Measurements from ENCODE around the gene PRM3.

Gene PRM3

GRCh38 chr16:11280616-11281522, 7.4 kb upstream of the PRM3 start, which contains the start of gene PRM1:
PRM1 (minus strand) TSS chr16:11281330; CDS start chr16:11281238, 92 bp downstream.
- DNase-seq (ENCODE audit: low spot score): no peak

GRCh38 chr16:11278681-11279628, 5.5 kb upstream of the PRM3 start:
- DNase-seq (ENCODE audit: low spot score): no peak

- DNase-seq (ENCODE audit: low spot score): no peak
Observed at GRCh38 chr16:11277607-11278337, 4.3 kb upstream of the PRM3 start.

GRCh38 chr16:11276896-11277593, 3.6 kb upstream of the PRM3 start:
- no peak for DNase-seq (ENCODE audit: low spot score)

- DNase-seq (ENCODE audit: low spot score): no peak
Observed at GRCh38 chr16:11276143-11276895, 2.9 kb upstream of the PRM3 start, which contains the start of gene PRM2. PRM2 (minus strand) TSS chr16:11276480; CDS start chr16:11276370, 110 bp downstream.

- no peak for DNase-seq (ENCODE audit: low spot score)
Observed at GRCh38 chr16:11274964-11275363, 1.5 kb upstream of the PRM3 start.

GRCh38 chr16:11273721-11274324, 394 bp upstream of the PRM3 start:
- DNase-seq (ENCODE audit: low spot score): no peak

GRCh38 chr16:11272484-11272883, 945 bp downstream of the PRM3 start:
- DNase-seq (ENCODE audit: low spot score): no peak

GRCh38 chr16:11271610-11272009, 1.8 kb downstream of the PRM3 start:
- no peak for DNase-seq (ENCODE audit: low spot score)

- DNase-seq (ENCODE audit: low spot score): no peak
Observed at GRCh38 chr16:11270602-11271162, 2.7 kb downstream of the PRM3 start.

GRCh38 chr16:11268921-11269375, 4.5 kb downstream of the PRM3 start, which contains the start of gene TNP2:
TNP2 (minus strand) TSS chr16:11269325; CDS start chr16:11269262, 63 bp downstream.
- no peak for DNase-seq (ENCODE audit: low spot score)

GRCh38 chr16:11265124-11265523, 8.3 kb downstream of the PRM3 start:
- no peak for DNase-seq (ENCODE audit: low spot score)

GRCh38 chr16:11264155-11264832, 9.1 kb downstream of the PRM3 start:
- no peak for DNase-seq (ENCODE audit: low spot score)

GRCh38 chr16:11263737-11264136, 9.7 kb downstream of the PRM3 start:
- no peak for DNase-seq (ENCODE audit: low spot score)

- DNase-seq (ENCODE audit: low spot score): no peak
Observed at GRCh38 chr16:11262915-11263314, 10.5 kb downstream of the PRM3 start.

GRCh38 chr16:11260596-11260966, 12.8 kb downstream of the PRM3 start:
- DNase-seq (ENCODE audit: low spot score): no peak

- DNase-seq (ENCODE audit: low spot score): no peak
Observed at GRCh38 chr16:11259655-11260595, 13.5 kb downstream of the PRM3 start.

Data from hematopoietic multipotent progenitor cell treated with erythropoietin and hydrocortisone succinate and interleukin-3 and kit ligand, for 17 days (in vitro differentiated cells).